NCI-H128 (cell line): ENCODE results near the gene MTA3.
"Not testable (repeated sequence)": the region's sequence is repeated elsewhere in the genome, so short reads cannot be mapped to it uniquely, and the experiment has no call there.

Experiments used
- DNase-seq: peaks from one replicate; lab custom pipeline; 2025; ENCODE audit not compliant: unreplicated experiment; lab: John Stamatoyannopoulos, UW

MTA3 gene

DNA sequence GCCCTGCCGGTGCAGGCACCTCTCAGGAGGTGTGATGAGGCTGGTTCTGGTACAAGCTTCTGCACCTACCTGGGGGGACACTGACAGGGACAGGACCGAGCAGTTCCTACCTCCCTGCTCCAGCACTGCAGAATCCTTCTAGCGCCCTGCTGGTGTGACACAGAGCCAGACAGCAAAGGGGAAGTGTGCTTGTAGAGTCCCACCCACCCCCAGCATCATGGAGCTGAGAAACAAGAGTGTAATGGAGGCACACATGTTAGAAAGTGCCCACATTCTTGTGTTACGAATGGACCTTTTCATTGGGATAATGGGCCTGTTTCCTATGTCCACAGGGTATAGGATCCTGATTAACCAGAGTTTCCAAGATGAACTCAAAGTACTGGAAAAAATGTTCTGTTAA lies 157.2 kb downstream of the MTA3 start:
- no peak for DNase-seq

- DNase-seq, result no peak
Observed at GRCh38 chr2:42726680-42727079, 158.2 kb downstream of the MTA3 start.

- not testable (repeated sequence) for DNase-seq
Observed at GRCh38 chr2:42731316-42731715, 162.9 kb downstream of the MTA3 start.

- DNase-seq, result no peak
Observed at GRCh38 chr2:42733852-42734251, 165.4 kb downstream of the MTA3 start.

DNA sequence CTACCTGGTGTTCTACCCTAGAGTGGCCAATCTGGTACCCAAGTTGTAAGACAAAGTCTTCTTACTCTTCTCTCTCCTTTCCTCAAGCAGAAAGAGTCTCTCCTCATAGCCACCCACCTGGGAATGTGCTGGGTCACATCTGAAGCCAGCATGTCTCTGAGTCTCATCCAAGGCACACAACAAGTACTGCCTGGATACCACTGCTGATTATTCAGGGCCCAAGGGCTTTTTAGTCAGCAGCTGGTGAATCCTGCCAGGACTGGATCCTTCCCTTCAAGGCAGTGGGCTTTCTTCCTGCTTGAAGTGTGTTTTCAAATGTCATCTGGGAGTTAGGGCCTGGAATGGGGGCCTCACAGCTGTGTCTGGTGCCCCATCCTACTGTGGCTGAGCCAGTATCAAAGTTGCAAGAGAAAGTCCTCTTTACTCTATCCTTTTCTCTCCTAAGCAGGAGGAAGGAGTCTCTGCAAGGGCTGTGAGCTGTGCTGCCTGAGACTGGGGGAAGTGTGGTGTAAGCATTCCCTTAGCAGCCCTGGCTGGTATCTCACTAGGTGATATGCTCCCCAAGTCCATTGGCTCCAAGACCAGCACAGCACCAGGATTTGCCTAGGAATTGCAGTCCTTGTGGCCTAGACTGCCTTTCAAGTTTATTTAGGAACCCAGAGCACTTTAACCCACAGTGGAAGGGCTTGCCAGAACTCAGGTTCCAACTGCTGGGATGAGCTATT lies 168.3 kb downstream of the MTA3 start:
- no peak for DNase-seq

GRCh38 chr2:42741140-42741539 lies 172.7 kb downstream of the MTA3 start:
- no peak for DNase-seq

- DNase-seq, result no peak
Observed at GRCh38 chr2:42742740-42743658, 174.6 kb downstream of the MTA3 start.

- no peak for DNase-seq
Observed at GRCh38 chr2:42743659-42743990, 175.2 kb downstream of the MTA3 start.

GRCh38 chr2:42744545-42745082 lies 176.2 kb downstream of the MTA3 start:
- DNase-seq, result no peak

GRCh38 chr2:42747422-42747821 lies 179.0 kb downstream of the MTA3 start:
- no peak for DNase-seq

- no peak for DNase-seq
Observed at GRCh38 chr2:42748840-42749239, 180.4 kb downstream of the MTA3 start.

- no peak for DNase-seq
Observed at GRCh38 chr2:42752314-42752713, 183.9 kb downstream of the MTA3 start.

DNA sequence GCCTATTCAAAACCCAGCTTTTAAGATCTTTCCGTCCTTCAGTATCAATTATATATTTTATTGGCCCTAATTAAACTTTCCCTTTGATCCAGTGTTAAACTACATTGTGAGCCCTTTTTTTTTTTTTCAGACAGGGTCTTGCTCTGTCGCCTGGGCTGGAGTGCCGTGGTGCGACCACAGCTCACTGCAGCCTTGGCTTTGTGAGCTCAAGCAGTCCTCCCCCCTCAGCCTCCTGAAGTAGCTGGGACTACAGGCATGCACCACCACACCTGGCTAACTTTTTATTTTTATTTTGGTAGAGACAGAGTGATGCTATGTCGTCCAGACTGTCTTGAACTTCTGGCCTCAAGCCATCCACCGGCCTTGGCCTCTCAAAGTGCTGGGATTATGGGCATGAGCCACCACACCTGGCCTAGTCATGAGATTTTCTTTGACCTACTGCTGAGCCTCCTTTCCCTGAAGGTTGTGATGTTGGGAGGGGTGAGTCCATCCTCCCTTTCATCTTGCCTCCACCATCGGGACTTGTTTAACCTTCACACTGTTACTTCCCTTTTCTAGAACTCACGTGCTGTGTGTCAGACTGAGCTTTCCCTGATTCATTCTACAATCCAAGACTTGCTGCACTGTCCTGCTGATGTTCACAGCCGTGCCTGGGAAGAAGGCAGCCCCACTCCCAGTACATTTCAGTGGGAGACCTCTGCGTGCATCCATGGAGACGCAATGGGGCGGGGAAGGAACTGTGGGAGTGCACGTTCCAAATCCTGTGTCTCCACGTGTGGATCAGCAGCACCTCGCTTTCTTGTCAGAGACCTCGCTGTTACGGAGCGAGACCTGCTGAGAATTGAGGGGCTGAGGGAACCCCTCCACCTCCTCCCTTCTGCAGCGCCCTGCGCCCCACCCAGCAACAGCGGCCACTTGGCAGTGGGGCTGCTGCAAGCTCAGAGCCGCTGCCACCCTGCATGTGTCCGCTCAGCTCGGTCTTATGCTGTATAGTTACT lies 184.7 kb downstream of the MTA3 start:
- DNase-seq, result no peak

DNA sequence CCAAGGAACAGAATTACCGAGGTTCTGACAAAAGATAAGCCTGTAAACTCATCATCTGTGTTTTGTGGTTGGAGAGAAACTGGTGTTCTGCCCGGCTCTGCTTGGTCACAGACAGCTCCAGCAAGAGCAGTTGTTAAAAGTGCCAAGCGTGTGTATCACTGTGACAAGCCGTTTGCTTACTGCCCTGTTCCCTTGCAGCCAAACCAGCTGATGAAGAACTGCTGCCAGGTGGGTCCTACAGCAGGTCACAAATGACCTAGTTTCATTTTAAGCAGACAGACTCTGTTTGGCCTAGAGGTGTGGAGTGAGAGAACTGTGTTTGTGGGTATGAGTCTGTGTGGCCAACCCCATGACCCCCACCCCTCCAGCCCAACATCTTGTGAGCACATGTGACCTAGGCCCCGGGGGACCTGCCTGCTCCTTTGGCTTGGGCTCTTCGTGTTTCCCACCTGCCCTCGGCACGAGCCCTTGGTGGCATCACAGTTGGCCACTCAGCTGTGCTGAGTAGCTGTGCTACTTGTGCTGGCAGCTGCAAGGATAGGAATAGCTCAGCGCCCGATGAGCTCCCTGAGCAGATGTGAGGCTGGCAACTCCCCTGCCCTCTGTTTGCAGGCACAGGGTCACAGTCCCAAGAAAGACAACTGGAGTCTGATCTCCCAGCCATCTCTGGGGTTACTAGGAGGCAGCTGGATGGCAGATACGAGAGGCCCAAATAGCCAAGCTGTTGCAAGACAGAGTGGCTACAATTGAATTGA lies 185.8 kb downstream of the MTA3 start:
- DNase-seq, result no peak

GRCh38 chr2:42754776-42755140 lies 186.3 kb downstream of the MTA3 start:
- no peak for DNase-seq

GRCh38 chr2:42755191-42755880 lies 186.9 kb downstream of the MTA3 start:
- DNase-seq, result no peak

- no peak for DNase-seq
Observed at GRCh38 chr2:42756150-42756775, 187.8 kb downstream of the MTA3 start.

DNA sequence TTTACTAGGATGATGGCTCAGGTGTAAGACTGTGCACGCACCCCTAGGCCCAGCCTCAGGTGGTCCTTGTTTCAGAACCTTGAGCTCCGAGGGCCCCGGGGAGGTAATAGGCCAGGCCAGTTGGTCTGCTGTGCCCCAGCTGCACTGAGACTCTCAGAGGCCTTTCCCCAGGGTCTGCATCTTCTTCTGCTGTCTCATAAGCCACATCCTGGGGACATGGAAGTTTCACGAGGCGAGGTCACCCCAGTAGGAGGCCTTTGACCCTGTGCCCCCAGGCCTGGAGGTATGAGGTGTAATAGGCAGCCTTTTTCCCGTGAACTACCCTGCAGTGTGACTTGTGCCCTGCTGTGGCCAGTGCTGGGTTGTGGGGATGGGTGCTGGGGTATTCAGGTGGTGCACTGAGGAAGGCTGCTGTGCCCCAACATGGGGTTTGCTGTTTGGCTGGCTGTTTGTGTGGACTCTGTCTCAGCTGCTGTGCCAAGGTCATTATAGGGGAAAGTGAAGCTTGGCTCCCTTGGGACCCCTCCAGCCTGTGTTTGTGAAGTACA lies 188.6 kb downstream of the MTA3 start:
- no peak for DNase-seq
